GM18507 (cell line): ENCODE measurements around the gene SRRM1.
"Not testable (repeated sequence)": the region's sequence is repeated elsewhere in the genome, so short reads cannot be mapped to it uniquely, and the experiment has no call there.

Experiments
- DNase-seq: peaks from one replicate; pipeline ENCODE4 v3.0.0; 2011; ENCODE audit warnings: low read depth; ENCODE audit not compliant: insufficient read length; ENCODE audit errors: extremely low spot score
- FAIRE-seq: peaks from 2 replicates; lab custom pipeline; 2011; peaks lifted over from hg19 to GRCh38; lab: Jason Lieb, UNC

SRRM1 gene

GRCh38 chr1:24641646-24642151, 1.4 kb upstream of the SRRM1 start:
- FAIRE-seq, result no peak

GRCh38 chr1:24643363-24644099, 429 bp downstream of the SRRM1 start:
- DNase-seq, result no peak
- FAIRE-seq, result no peak

More at GRCh38 chr1:24641646-24642151, 1.4 kb upstream of the SRRM1 start:
- DNase-seq, result no peak

- DNase-seq, result no peak
- no peak for FAIRE-seq
Observed at GRCh38 chr1:24644100-24644384, 940 bp downstream of the SRRM1 start.

GRCh38 chr1:24648919-24649318, 5.8 kb downstream of the SRRM1 start:
- no peak for FAIRE-seq

GRCh38 chr1:24652382-24652781, 9.3 kb downstream of the SRRM1 start:
- no peak for DNase-seq
- FAIRE-seq, result no peak

More at GRCh38 chr1:24648919-24649318, 5.8 kb downstream of the SRRM1 start:
- DNase-seq, result no peak

- FAIRE-seq (no peak), DNase-seq (no peak)
Observed at GRCh38 chr1:24654010-24654409, 10.9 kb downstream of the SRRM1 start.

- DNase-seq, result no peak
- no peak for FAIRE-seq
Observed at GRCh38 chr1:24656046-24656445, 12.9 kb downstream of the SRRM1 start.

GRCh38 chr1:24657781-24658180, 14.7 kb downstream of the SRRM1 start:
- DNase-seq (no peak), FAIRE-seq (peak; percentile 41)

GRCh38 chr1:24659166-24659904, 16.2 kb downstream of the SRRM1 start:
- DNase-seq (no peak), FAIRE-seq (no peak)

- no peak for FAIRE-seq
- DNase-seq, result no peak
Observed at GRCh38 chr1:24659993-24660665, 17.0 kb downstream of the SRRM1 start.

GRCh38 chr1:24664507-24665033, 21.5 kb downstream of the SRRM1 start:
- FAIRE-seq, result no peak
- no peak for DNase-seq

GRCh38 chr1:24666794-24667193, 23.7 kb downstream of the SRRM1 start:
- FAIRE-seq, result no peak
- DNase-seq, result no peak

GRCh38 chr1:24671372-24671771, 28.3 kb downstream of the SRRM1 start:
- not testable (repeated sequence) for DNase-seq

GRCh38 chr1:24672686-24673085, 29.6 kb downstream of the SRRM1 start:
- not testable (repeated sequence) for DNase-seq, FAIRE-seq

More at GRCh38 chr1:24671372-24671771, 28.3 kb downstream of the SRRM1 start:
- not testable (repeated sequence) for FAIRE-seq

- DNase-seq (no peak), FAIRE-seq (no peak)
Observed at GRCh38 chr1:24673341-24673740, 30.2 kb downstream of the SRRM1 start.

- DNase-seq, FAIRE-seq: not testable (repeated sequence)
Observed at GRCh38 chr1:24678421-24678820, 35.3 kb downstream of the SRRM1 start.

GRCh38 chr1:24679725-24680124, 36.6 kb downstream of the SRRM1 start:
- FAIRE-seq (no peak), DNase-seq (no peak)

GRCh38 chr1:24683713-24684162, 40.6 kb downstream of the SRRM1 start:
- FAIRE-seq, result no peak
- no peak for DNase-seq

GRCh38 chr1:24688033-24688432, 44.9 kb downstream of the SRRM1 start:
- no peak for DNase-seq
- no peak for FAIRE-seq

GRCh38 chr1:24688621-24689195, 45.6 kb downstream of the SRRM1 start:
- peak; percentile 67 for DNase-seq
- peak; percentile 81 for FAIRE-seq
